ENCODE results near the gene FGF18.

FGF18 gene

GRCh38 chr5:171481571-171482433 is 62.4 kb downstream of the FGF18 start:
- TF ChIP-seq POLR2AphosphoS5 (IDR thresholded peaks at IDR 0.05; ENCODE audit: low read depth, low read length) = no peak
- TF ChIP-seq REST (IDR thresholded peaks at IDR 0.05; ENCODE audit: insufficient read depth in 1 of 2, low read depth in 2 of 2, low read length in 2 of 2) = no peak
- TF ChIP-seq SIN3A (IDR thresholded peaks at IDR 0.05; ENCODE audit: borderline replicate concordance, insufficient read depth, low read length) = no peak
- TF ChIP-seq TAF1 (IDR thresholded peaks at IDR 0.05; ENCODE audit: borderline replicate concordance, insufficient read depth, low read length) = no peak
- no peak for TF ChIP-seq FOXP2 (optimal IDR thresholded peaks at IDR 0.05; ENCODE audit: borderline replicate concordance, extremely low read depth, extremely low read length, insufficient read depth)

GRCh38 chr5:171482434-171482730 is 62.9 kb downstream of the FGF18 start:
- TF ChIP-seq REST (IDR thresholded peaks at IDR 0.05; ENCODE audit: insufficient read depth in 1 of 2, low read depth in 2 of 2, low read length in 2 of 2) = no peak
- no peak for TF ChIP-seq SIN3A (IDR thresholded peaks at IDR 0.05; ENCODE audit: borderline replicate concordance, insufficient read depth, low read length)
- no peak for TF ChIP-seq FOXP2 (optimal IDR thresholded peaks at IDR 0.05; ENCODE audit: borderline replicate concordance, extremely low read depth, extremely low read length, insufficient read depth)
- TF ChIP-seq TAF1 (IDR thresholded peaks at IDR 0.05; ENCODE audit: borderline replicate concordance, insufficient read depth, low read length) = no peak
- no peak for TF ChIP-seq POLR2AphosphoS5 (IDR thresholded peaks at IDR 0.05; ENCODE audit: low read depth, low read length)

- TF ChIP-seq TAF1 (IDR thresholded peaks at IDR 0.05; ENCODE audit: borderline replicate concordance, insufficient read depth, low read length) = no peak
- TF ChIP-seq SIN3A (IDR thresholded peaks at IDR 0.05; ENCODE audit: borderline replicate concordance, insufficient read depth, low read length) = no peak
- no peak for TF ChIP-seq FOXP2 (optimal IDR thresholded peaks at IDR 0.05; ENCODE audit: borderline replicate concordance, extremely low read depth, extremely low read length, insufficient read depth)
- no peak for TF ChIP-seq POLR2AphosphoS5 (IDR thresholded peaks at IDR 0.05; ENCODE audit: low read depth, low read length)
- TF ChIP-seq REST (IDR thresholded peaks at IDR 0.05; ENCODE audit: insufficient read depth in 1 of 2, low read depth in 2 of 2, low read length in 2 of 2) = no peak
Observed at GRCh38 chr5:171483551-171484135, 64.2 kb downstream of the FGF18 start.

GRCh38 chr5:171484460-171484899 is 65.0 kb downstream of the FGF18 start:
- TF ChIP-seq FOXP2 (optimal IDR thresholded peaks at IDR 0.05; ENCODE audit: borderline replicate concordance, extremely low read depth, extremely low read length, insufficient read depth) (no peak), TAF1 (IDR thresholded peaks at IDR 0.05; ENCODE audit: borderline replicate concordance, insufficient read depth, low read length) (no peak)

- TF ChIP-seq REST (IDR thresholded peaks at IDR 0.05; ENCODE audit: insufficient read depth in 1 of 2, low read depth in 2 of 2, low read length in 2 of 2) = no peak
- TF ChIP-seq TAF1 (IDR thresholded peaks at IDR 0.05; ENCODE audit: borderline replicate concordance, insufficient read depth, low read length) = no peak
- TF ChIP-seq SIN3A (IDR thresholded peaks at IDR 0.05; ENCODE audit: borderline replicate concordance, insufficient read depth, low read length) = no peak
- no peak for TF ChIP-seq POLR2AphosphoS5 (IDR thresholded peaks at IDR 0.05; ENCODE audit: low read depth, low read length)
- TF ChIP-seq FOXP2 (optimal IDR thresholded peaks at IDR 0.05; ENCODE audit: borderline replicate concordance, extremely low read depth, extremely low read length, insufficient read depth) = no peak
Observed at GRCh38 chr5:171485668-171486067, 66.2 kb downstream of the FGF18 start.
